Measurements from ENCODE around the gene TGIF2.

DNA sequence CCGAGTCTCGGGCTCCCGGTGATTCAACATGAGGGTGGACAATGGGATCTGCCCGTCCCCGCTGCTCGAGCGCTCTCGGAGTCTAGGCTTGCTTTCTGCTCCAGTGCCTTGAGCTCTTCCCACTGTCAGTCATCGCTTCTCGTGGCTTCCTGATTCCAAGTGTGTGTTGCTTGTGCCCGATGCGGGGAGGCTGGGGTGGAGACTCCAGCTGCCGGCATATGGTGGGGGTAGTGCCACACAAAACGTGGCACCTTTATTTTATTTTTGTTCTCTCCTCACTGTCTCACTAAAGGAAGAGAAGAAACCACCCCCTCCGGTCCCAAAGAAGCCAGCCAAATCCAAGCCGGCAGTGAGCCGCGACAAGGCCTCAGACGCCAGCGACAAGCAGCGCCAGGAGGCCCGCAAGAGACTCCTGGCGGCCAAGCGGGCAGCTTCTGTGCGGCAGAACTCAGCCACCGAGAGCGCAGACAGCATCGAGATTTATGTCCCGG, 46.8 kb upstream of the TGIF2 start:
- TF ChIP-seq, protein P1, sequence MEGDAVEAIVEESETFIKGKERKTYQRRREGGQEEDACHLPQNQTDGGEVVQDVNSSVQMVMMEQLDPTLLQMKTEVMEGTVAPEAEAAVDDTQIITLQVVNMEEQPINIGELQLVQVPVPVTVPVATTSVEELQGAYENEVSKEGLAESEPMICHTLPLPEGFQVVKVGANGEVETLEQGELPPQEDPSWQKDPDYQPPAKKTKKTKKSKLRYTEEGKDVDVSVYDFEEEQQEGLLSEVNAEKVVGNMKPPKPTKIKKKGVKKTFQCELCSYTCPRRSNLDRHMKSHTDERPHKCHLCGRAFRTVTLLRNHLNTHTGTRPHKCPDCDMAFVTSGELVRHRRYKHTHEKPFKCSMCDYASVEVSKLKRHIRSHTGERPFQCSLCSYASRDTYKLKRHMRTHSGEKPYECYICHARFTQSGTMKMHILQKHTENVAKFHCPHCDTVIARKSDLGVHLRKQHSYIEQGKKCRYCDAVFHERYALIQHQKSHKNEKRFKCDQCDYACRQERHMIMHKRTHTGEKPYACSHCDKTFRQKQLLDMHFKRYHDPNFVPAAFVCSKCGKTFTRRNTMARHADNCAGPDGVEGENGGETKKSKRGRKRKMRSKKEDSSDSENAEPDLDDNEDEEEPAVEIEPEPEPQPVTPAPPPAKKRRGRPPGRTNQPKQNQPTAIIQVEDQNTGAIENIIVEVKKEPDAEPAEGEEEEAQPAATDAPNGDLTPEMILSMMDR (IDR thresholded peaks at IDR 0.05 in 2 of 3, conservative IDR thresholded peaks at IDR 0.05 in 1 of 3; ENCODE audit: borderline replicate concordance in 1 of 3, insufficient read depth in 1 of 3, low read depth in 2 of 3, low read length in 2 of 3) = no peak
- TF ChIP-seq ZFX (IDR thresholded peaks at IDR 0.05) (no peak), YY1 (IDR thresholded peaks at IDR 0.05; ENCODE audit: extremely low read depth, insufficient replicate concordance, low read depth, low read length) (no peak), POLR2A (IDR thresholded peaks at IDR 0.05; ENCODE audit: borderline replicate concordance, extremely low read depth, insufficient read depth, insufficient read length) (no peak), POLR2AphosphoS5 (IDR thresholded peaks at IDR 0.05; ENCODE audit: low read depth, low read length) (no peak), EZH2phosphoT487 (IDR thresholded peaks at IDR 0.05; ENCODE audit: borderline replicate concordance) (no peak), JUND (IDR thresholded peaks at IDR 0.05) (no peak), CEBPB (IDR thresholded peaks at IDR 0.05; ENCODE audit: low read depth) (no peak), ELF1 (IDR thresholded peaks at IDR 0.05; ENCODE audit: borderline replicate concordance, low read depth) (no peak), ZNF274 (IDR thresholded peaks at IDR 0.05; ENCODE audit: low read depth, low read length) (no peak)
- TF ChIP-seq, protein P2, sequence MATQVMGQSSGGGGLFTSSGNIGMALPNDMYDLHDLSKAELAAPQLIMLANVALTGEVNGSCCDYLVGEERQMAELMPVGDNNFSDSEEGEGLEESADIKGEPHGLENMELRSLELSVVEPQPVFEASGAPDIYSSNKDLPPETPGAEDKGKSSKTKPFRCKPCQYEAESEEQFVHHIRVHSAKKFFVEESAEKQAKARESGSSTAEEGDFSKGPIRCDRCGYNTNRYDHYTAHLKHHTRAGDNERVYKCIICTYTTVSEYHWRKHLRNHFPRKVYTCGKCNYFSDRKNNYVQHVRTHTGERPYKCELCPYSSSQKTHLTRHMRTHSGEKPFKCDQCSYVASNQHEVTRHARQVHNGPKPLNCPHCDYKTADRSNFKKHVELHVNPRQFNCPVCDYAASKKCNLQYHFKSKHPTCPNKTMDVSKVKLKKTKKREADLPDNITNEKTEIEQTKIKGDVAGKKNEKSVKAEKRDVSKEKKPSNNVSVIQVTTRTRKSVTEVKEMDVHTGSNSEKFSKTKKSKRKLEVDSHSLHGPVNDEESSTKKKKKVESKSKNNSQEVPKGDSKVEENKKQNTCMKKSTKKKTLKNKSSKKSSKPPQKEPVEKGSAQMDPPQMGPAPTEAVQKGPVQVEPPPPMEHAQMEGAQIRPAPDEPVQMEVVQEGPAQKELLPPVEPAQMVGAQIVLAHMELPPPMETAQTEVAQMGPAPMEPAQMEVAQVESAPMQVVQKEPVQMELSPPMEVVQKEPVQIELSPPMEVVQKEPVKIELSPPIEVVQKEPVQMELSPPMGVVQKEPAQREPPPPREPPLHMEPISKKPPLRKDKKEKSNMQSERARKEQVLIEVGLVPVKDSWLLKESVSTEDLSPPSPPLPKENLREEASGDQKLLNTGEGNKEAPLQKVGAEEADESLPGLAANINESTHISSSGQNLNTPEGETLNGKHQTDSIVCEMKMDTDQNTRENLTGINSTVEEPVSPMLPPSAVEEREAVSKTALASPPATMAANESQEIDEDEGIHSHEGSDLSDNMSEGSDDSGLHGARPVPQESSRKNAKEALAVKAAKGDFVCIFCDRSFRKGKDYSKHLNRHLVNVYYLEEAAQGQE (IDR thresholded peaks at IDR 0.05; ENCODE audit: low read depth) = no peak
- TF ChIP-seq, protein P3, sequence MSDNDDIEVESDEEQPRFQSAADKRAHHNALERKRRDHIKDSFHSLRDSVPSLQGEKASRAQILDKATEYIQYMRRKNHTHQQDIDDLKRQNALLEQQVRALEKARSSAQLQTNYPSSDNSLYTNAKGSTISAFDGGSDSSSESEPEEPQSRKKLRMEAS (IDR thresholded peaks at IDR 0.05) = no peak
- TF ChIP-seq, protein P4, sequence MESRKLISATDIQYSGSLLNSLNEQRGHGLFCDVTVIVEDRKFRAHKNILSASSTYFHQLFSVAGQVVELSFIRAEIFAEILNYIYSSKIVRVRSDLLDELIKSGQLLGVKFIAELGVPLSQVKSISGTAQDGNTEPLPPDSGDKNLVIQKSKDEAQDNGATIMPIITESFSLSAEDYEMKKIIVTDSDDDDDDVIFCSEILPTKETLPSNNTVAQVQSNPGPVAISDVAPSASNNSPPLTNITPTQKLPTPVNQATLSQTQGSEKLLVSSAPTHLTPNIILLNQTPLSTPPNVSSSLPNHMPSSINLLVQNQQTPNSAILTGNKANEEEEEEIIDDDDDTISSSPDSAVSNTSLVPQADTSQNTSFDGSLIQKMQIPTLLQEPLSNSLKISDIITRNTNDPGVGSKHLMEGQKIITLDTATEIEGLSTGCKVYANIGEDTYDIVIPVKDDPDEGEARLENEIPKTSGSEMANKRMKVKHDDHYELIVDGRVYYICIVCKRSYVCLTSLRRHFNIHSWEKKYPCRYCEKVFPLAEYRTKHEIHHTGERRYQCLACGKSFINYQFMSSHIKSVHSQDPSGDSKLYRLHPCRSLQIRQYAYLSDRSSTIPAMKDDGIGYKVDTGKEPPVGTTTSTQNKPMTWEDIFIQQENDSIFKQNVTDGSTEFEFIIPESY (IDR thresholded peaks at IDR 0.05; ENCODE audit: extremely low read depth, insufficient replicate concordance, low read length) = no peak
